SK-N-SH (cell line): ENCODE measurements around the gene STAT5B. TPM values are rescaled to one million over a fixed set of nuclear protein-coding genes. Genes with fewer than 3 reads are reported as not detected.

Experiments used
- CTCF ChIA-PET: fragments of 300-600, 350-600 bp; formaldehyde crosslinking; extraction: SDS; loops from one replicate; lab custom pipeline; 2021; lab: Yijun Ruan, JAX
- POLR2A ChIA-PET: fragments of 350-600 bp; sonication (Branson Sonifier 250); formaldehyde crosslinking; extraction: SDS; loops from one replicate; lab custom pipeline; 2020; ENCODE audit warnings: antibody characterized with exemption, inconsistent platforms; lab: Yijun Ruan, JAX
- DNase-seq: peaks from one replicate; pipeline ENCODE4 v3.0.0; 2012
- H2AFZ ChIP-seq: fragments of 200-600 bp; sonication (generic); 2 replicates; pipeline ENCODE4 v1.8.1; 2016; ENCODE audit warnings: antibody characterized with exemption, mild to moderate bottlenecking, low read depth
- H3F3A ChIP-seq: fragments of 200-600 bp; sonication (generic); replicated peaks from 2 replicates; pipeline ENCODE3; 2016; ENCODE audit warnings: antibody characterized with exemption, mild to moderate bottlenecking; ENCODE audit not compliant: insufficient read depth
- H3K27ac ChIP-seq, 2 experiments: fragments of 200-500 bp in 1 of 2; fragments of 200-600 bp in 1 of 2; sonication (Bioruptor generic) in 1 of 2; sonication (generic), shearing (Covaris generic) in 1 of 2; 2 replicates each; pipeline versions ENCODE4 v1.5.1 to v1.6.1; 2014 to 2016; ENCODE audit warnings: low read depth in 2 of 2, inconsistent platforms in 1 of 2, low read length in 1 of 2, mild to moderate bottlenecking in 1 of 2, mixed read lengths in 1 of 2
- H3K27me3 ChIP-seq: fragments of 200-600 bp; sonication (generic), shearing (Covaris generic); 2 replicates; pipeline ENCODE4 v1.6.1; 2016; ENCODE audit warnings: mixed run types; ENCODE audit not compliant: insufficient read depth
- H3K36me3 ChIP-seq, 2 experiments: fragments of 200-500 bp in 1 of 2; fragments of 200-600 bp in 1 of 2; sonication (Bioruptor generic) in 1 of 2; sonication (generic) in 1 of 2; replicated peaks in 1 of 2; 2 replicates each; pipeline versions ENCODE3 to v1.5.1; 2014 to 2016; ENCODE audit warnings: low read length in 1 of 2, mild to moderate bottlenecking in 1 of 2; ENCODE audit not compliant: insufficient read depth in 2 of 2, control insufficient read depth in 1 of 2
- H3K4me1 ChIP-seq, 2 experiments: fragments of 200-500 bp in 1 of 2; fragments of 200-600 bp in 1 of 2; sonication (Bioruptor generic) in 1 of 2; sonication (generic), shearing (Covaris generic) in 1 of 2; 2 replicates each; pipeline versions ENCODE4 v1.5.1 to v1.6.1; 2014 to 2016; ENCODE audit warnings: low read depth in 1 of 2, low read length in 1 of 2, mixed run types in 1 of 2; ENCODE audit not compliant: insufficient read depth in 2 of 2, control insufficient read depth in 1 of 2
- H3K4me2 ChIP-seq: fragments of 200-600 bp; sonication (generic), shearing (Covaris generic); 2 replicates; pipeline ENCODE4 v1.6.1; 2017; ENCODE audit warnings: mixed run types
- H3K4me3 ChIP-seq, 2 experiments: fragments of 200-500 bp in 1 of 2; fragments of 200-600 bp in 1 of 2; sonication (Bioruptor generic) in 1 of 2; sonication (generic), shearing (Covaris generic) in 1 of 2; 2 replicates each; pipeline versions ENCODE4 v1.5.1 to v1.8.1; 2014 to 2016; ENCODE audit warnings: low read depth in 2 of 2, inconsistent platforms in 1 of 2, low read length in 1 of 2, mild to moderate bottlenecking in 1 of 2, mixed read lengths in 1 of 2, moderate library complexity in 1 of 2
- H3K79me2 ChIP-seq: fragments of 200-600 bp; sonication (generic); 2 replicates; pipeline ENCODE4 v1.8.1; 2017; ENCODE audit warnings: mild to moderate bottlenecking; ENCODE audit not compliant: insufficient read depth
- H3K9ac ChIP-seq: fragments of 200-600 bp; sonication (generic); 2 replicates; pipeline ENCODE4 v1.6.1; 2017; ENCODE audit warnings: mixed run types
- H3K9me2 ChIP-seq: fragments of 200-600 bp; sonication (generic); 2 replicates; pipeline ENCODE4 v1.6.1; 2017; ENCODE audit warnings: mixed run types
- H3K9me3 ChIP-seq: fragments of 200-600 bp; sonication (generic); 2 replicates; pipeline ENCODE4 v1.6.1; 2017; ENCODE audit warnings: mixed run types, mild to moderate bottlenecking, moderate library complexity
- H4K20me1 ChIP-seq: fragments of 200-600 bp; sonication (generic); 2 replicates; pipeline ENCODE4 v1.6.1; 2017; ENCODE audit warnings: mild to moderate bottlenecking, mixed run types; ENCODE audit not compliant: insufficient read depth
- ELF1 ChIP-seq: IDR thresholded peaks from 2 replicates; pipeline ENCODE4 v1.4.0; 2012
- EP300 ChIP-seq, 2 experiments: IDR thresholded peaks; 2 replicates each; pipeline versions ENCODE4 v1.4.0 to v1.6.1; 2012; ENCODE audit warnings: borderline replicate concordance in 1 of 2, low read depth in 1 of 2, low read length in 1 of 2
- FOXM1 ChIP-seq: IDR thresholded peaks from 2 replicates; pipeline ENCODE4 v1.4.0; 2012; ENCODE audit warnings: low read depth, mild to moderate bottlenecking
- GATA2 ChIP-seq: sonication (generic); formaldehyde crosslinking; IDR thresholded peaks from 2 replicates; pipeline ENCODE4 v1.5.0; 2020; ENCODE audit warnings: mild to moderate bottlenecking, missing genetic modification reagents
- IRF3 ChIP-seq: fragments of 150-350 bp; IDR thresholded peaks from 2 replicates; pipeline ENCODE4 v1.6.1; 2016; ENCODE audit warnings: mild to moderate bottlenecking, low read depth, low read length
- MAX ChIP-seq: IDR thresholded peaks from 2 replicates; pipeline ENCODE4 v1.4.0; 2012; ENCODE audit warnings: low read depth
- MXI1 ChIP-seq: IDR thresholded peaks from 2 replicates; pipeline ENCODE4 v1.6.1; 2012; ENCODE audit warnings: mild to moderate bottlenecking, low read depth, low read length, improper control_type of control experiment
- NRF1 ChIP-seq: IDR thresholded peaks from 2 replicates; pipeline ENCODE4 v1.6.1; 2012; ENCODE audit warnings: low read depth, mild to moderate bottlenecking, low read length
- PBX3 ChIP-seq: IDR thresholded peaks from 2 replicates; pipeline ENCODE4; 2012
- POLR2AphosphoS5 ChIP-seq: IDR thresholded peaks from 2 replicates; pipeline ENCODE4 v1.6.1; 2012; ENCODE audit warnings: low read depth, low read length
- RCOR1 ChIP-seq: fragments of 150-350 bp; IDR thresholded peaks from 2 replicates; pipeline ENCODE4 v1.6.1; 2017; ENCODE audit warnings: antibody characterized with exemption, low read length
- REST ChIP-seq: IDR thresholded peaks from 2 replicates; pipeline ENCODE4 v1.6.1; 2012; ENCODE audit warnings: mild to moderate bottlenecking, low read depth, low read length, moderate library complexity
- RFX5 ChIP-seq: IDR thresholded peaks from 2 replicates; pipeline ENCODE4 v1.6.1; 2012; ENCODE audit warnings: mild to moderate bottlenecking, improper control_type of control experiment, low read length
- RXRA ChIP-seq: IDR thresholded peaks from 2 replicates; pipeline ENCODE4 v1.4.0; 2012; ENCODE audit warnings: low read depth, mild to moderate bottlenecking, borderline replicate concordance
- TCF12 ChIP-seq: IDR thresholded peaks from 2 replicates; pipeline ENCODE4 v1.4.0; 2012
- USF2 ChIP-seq: fragments of 150-350 bp; IDR thresholded peaks from 2 replicates; pipeline ENCODE4 v1.6.1; 2017; ENCODE audit warnings: antibody characterized with exemption, low read length, low read depth, borderline replicate concordance
- ZBTB33 ChIP-seq: IDR thresholded peaks from 2 replicates; pipeline ENCODE4 v1.4.0; 2012; ENCODE audit warnings: low read depth, borderline replicate concordance
- WGBS: methylation state at CpG from one replicate; pipeline ENCODE4 v1.1.6; 2017; ENCODE audit warnings: low lambda C conversion rate; 5-methylcytosine and 5-hydroxymethylcytosine counted together
- polyA plus RNA-seq, 3 experiments: library from polyadenylated mRNA; depleted of rRNA; stranded (reverse); fragments of >200 nt; gene quantifications; 2 replicates each; pipeline ENCODE4 v1.2.3, GENCODE V29; 2012

Gene STAT5B
- polyA plus RNA-seq, 1 of the 3 experiments (the other 2 are of a cell fraction): 23.6 TPM

- H2AFZ ChIP-seq: no peak overlapping the region
- no peaks in the 10 kb centered on the region for H4K20me1 ChIP-seq
- CTCF ChIA-PET: interaction anchor here (0.6 to 1.0 kb wide), 3 partner anchors 8 to 298 kb away, joined by 3 read pairs; partner anchors contain the start of gene KCNH4
- peak; percentile 1 for DNase-seq
- H3K4me1 ChIP-seq: peaks cover 0 to 11% of the 10 kb centered on the region in 2 experiments; a peak in 1 of 4 replicates
- H3K79me2 ChIP-seq: no peaks in the 10 kb centered on the region
- WGBS: 85% methylated on average over 17 of the region's 19 CpGs
- H3K4me2 ChIP-seq: no peak overlapping the region
- no peak overlapping the region for H3K9ac ChIP-seq
- H3F3A ChIP-seq: no peaks in the 10 kb centered on the region
- H3K27ac ChIP-seq: no peak overlapping the region
- H3K27me3 ChIP-seq: no peaks in the 10 kb centered on the region
- no peaks in the 10 kb centered on the region for H3K36me3 ChIP-seq
- H3K9me3 ChIP-seq: no peaks in the 10 kb centered on the region
- no peak overlapping the region for H3K4me3 ChIP-seq
- TF ChIP-seq POLR2AphosphoS5 (no peak), RCOR1 (no peak), REST (no peak), EP300 (IDR thresholded peaks at IDR 0.05; ENCODE audit: borderline replicate concordance in 1 of 2, low read depth in 1 of 2, low read length in 1 of 2) (no peak), FOXM1 (no peak), IRF3 (no peak), MAX (no peak), TCF12 (no peak)
- POLR2A ChIA-PET: no interaction called here
- H3K9me2 ChIP-seq: no peaks in the 10 kb centered on the region
Measured at GRCh38 chr17:42188749-42189650, 87.2 kb downstream of the STAT5B start.

- no peaks in the 10 kb centered on the region for H4K20me1 ChIP-seq
- H3K27me3 ChIP-seq: no peaks in the 10 kb centered on the region
- H3K9ac ChIP-seq: no peak overlapping the region
- H3K4me2 ChIP-seq: no peak overlapping the region
- no peak overlapping the region for H3K4me3 ChIP-seq
- H3K9me2 ChIP-seq: no peaks in the 10 kb centered on the region
- no peak overlapping the region for H2AFZ ChIP-seq
- no peaks in the 10 kb centered on the region for H3K79me2 ChIP-seq
- no peaks in the 10 kb centered on the region for H3K36me3 ChIP-seq
- peaks cover 2% of the 10 kb centered on the region for H3F3A ChIP-seq
- H3K4me1 ChIP-seq: peaks cover under 1 to 3% of the 10 kb centered on the region in 2 experiments; a peak in 2 of 4 replicates
- H3K27ac ChIP-seq: no peak overlapping the region
- CTCF ChIA-PET: interaction anchor here (1.1 kb wide), 2 partner anchors 8 to 120 kb away, joined by 3 read pairs; no protein-coding TSS in a partner anchor
- peak; percentile 2 for DNase-seq
- no peaks in the 10 kb centered on the region for H3K9me3 ChIP-seq
- POLR2A ChIA-PET: interaction anchor here (0.6 kb wide), 1 partner anchor 44 kb away, joined by 3 read pairs; no protein-coding TSS in a partner anchor
- WGBS: 69% methylated on average over 2 of the region's 2 CpGs
- TF ChIP-seq PBX3 (no peak), RXRA (no peak), ELF1 (no peak), GATA2 (CRISPR knock-in tag) (no peak), RFX5 (no peak), EP300 (IDR thresholded peaks at IDR 0.05; ENCODE audit: borderline replicate concordance in 1 of 2, low read depth in 1 of 2, low read length in 1 of 2) (no peak), USF2 (no peak), NRF1 (no peak), ZBTB33 (no peak), MXI1 (no peak)
Measured at GRCh38 chr17:42187833-42188232, 88.4 kb downstream of the STAT5B start.
